Stimulated activated CD8-positive, alpha-beta memory T cell treated with anti-CD3 and anti-CD28 coated beads, Interleukin-7, amount 100 ng/mL, for 48 hours (primary cell): ENCODE data around the gene SNX19.

Experiments used
- DNase-seq, 2 donors: peaks; one replicate each; pipeline ENCODE4 v3.0.0-alpha.2; 2020; ENCODE audit warnings: low read depth in 1 of 2; ENCODE audit errors: extremely low read depth in 1 of 2

The SNX19 gene

DNA sequence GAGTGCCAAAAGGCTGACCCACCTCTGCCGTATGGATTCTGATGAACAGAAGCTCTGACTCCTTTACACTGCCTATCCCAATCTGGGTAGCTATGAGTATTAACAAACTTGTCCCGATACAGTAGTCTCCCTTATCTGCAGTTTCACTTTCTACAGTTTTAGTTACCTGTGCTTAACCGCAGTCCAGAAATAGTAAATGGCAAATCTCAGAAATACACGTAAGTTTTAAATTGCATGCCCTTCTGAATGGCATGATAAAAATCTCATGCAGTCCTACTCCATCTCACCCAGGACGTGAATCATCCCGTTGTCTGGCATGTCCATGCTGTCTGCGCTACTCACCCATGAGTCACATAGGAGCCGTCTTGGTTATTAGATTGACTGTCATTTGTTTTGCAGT lies 68.8 kb downstream of the SNX19 start:
- DNase-seq: no peak

DNA sequence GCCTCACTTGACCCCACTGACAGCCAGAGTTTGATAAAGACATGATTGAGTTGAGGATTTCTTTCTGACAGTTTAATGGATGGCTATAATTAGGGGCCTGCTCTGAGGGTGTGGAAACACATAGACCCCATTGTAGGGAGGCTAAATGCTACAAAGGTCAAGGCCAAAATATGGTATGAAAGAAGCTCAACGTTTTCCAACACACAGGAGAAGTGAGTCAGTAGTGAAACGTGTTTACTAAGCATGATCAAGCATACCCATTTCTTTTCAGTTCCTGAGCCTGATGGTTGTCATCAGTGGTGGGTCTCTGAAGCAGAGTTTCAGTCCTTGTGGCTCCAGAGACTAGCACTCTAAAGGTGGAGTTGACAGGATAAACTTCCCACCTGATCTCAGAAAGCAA lies 69.7 kb downstream of the SNX19 start:
- DNase-seq: no peak

DNA sequence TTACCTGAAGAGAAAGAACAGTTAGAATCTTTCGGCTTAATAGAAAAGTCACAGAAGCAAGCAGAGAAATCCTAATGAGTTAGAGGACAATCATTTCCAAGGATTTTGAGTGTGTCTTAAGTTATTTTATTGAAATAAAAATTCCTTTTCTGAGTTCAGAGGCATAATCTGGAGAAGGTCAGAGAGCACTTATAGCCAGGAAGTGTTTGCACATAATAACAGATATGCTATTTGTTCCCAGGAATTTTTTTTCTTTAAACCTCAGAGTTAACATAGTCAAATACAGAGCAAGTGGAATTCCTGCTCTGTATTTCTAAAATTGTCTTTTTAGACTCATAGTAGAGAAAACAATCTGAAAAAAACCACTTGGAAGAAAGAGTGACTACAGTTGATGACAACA lies 74.3 kb downstream of the SNX19 start:
- DNase-seq: no peak

DNA sequence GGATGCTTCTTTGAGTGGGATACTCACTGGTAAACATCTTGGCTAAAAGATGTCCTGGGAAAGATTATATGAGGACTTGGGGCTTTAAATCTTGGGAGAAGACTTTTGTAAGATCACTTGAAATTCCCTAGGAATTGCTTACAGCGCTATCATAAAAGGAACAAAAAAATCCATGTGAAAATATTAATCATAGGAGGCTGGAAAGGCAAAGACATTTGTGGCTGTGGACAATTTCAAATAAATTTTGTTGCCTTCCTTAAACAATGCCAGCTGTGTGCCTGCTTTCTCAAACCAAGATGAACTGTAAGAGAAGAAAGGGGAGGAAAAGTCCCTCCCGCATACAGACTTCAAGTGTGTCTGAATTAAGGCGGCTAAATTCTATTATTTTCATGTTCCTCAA lies 75.6 kb downstream of the SNX19 start:
- no peak for DNase-seq

DNA sequence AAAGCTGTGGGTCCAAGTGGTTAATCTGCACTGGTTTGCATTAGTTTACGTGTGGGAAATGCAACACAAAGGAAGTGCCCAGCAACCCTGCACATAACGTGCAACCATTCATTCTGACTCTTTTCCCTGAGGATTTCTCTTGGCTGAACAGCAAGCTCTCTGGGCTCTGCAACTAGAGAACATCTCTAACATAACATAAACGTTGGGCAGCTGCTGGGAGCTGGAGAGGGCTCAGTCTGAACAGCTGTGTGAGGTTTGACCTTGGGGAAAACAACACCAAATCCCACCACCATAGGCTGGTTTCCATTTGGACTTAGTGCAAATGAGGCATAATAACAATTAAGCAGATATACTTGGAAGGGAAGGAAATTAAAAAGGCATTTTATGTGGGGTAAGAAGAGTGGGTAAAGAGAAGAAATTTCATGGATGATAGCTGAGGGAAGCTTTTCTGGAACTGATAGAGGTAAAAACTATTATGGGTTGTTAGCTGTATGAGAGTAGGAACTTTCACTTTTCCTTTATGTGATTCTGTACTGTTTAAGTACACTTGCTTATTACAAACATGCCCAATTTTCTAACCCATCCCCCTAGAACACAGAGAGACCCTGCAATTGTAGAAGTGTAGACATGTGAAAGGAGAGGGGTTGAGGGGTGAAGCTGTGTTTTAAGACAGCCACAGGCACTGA lies 76.2 kb downstream of the SNX19 start:
- DNase-seq: no peak

DNA sequence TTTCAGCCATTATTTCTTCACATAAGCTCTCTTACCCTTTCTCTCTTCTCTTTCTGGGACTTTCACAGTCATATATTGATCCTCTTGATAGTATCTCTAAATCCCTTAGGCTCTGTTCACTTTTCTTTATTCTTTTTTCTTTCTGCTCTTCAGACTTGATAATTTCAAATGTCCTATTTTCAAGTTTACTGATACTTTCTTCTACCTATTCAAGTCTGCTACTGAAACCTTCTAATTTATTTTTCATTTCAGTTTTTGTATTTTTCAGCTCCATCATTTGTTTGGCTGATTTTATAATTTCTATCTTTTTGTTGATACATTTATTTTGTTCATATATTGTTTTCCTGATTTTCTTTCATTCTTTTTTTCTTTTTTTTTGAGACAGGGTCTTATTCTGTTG lies 79.1 kb downstream of the SNX19 start:
- DNase-seq: no peak

GRCh38 chr11:130834886-130835285 lies 81.4 kb downstream of the SNX19 start:
- no peak for DNase-seq

DNA sequence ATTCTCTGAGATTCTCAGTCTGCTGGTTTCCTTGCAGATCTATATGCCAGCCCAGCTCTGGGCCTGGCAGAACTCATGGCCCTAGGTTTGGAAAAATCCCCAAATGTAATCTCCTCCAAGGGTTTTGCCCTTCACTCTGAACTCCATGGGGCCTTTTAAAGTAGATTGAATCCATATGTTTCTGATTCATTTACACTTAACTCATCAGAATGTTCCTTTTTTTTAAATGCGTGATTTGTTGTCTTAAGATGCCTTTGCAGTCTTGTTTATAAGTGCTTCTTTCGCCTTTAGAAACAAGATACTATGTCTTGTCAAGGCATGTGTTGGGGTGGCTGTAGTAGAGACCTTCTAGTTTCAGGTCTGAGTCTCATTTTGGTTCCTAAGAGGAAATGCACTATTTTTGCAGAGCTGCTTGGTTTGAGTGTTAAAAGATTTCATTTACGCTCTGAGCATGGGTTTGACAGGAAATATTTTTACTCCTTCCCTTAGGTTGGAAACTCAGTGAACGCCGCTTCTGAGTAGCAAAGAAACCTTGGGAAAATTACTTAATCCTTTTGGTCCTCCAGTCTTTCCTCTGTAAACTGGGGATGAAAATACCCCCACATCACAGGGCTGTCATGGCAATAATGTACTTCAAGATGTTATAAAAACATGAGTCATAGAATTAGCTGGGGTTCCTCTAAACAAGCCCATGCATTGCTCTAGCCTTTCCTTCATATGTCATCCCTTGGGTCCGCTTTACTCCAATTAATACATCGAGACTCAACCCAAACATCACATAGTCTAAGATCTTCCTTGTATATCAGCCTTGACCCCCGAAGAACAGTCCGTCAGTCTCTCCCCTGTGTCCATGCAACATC lies 83.5 kb downstream of the SNX19 start:
- no peak for DNase-seq

- DNase-seq: no peak
Observed at GRCh38 chr11:130831976-130832375, 84.3 kb downstream of the SNX19 start.

DNA sequence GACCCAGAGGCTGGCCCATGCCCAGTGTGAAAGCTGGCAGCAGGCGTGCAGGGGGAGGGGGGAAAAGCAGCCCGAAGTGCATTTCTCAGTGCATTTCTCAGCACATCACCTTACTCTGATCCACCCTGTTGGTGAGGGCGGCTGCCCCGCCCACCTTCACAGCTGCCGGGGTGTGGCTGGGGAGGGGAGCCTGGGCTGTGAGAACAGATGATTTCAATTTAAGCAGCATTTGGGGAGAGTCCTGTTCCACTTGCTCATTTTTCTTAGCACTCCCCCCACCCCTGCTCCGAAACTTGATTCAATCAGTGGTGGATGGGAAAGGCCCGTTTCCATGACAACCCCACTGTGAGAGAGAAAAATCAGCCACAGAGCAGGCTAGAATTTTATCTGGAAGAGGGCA lies 84.8 kb downstream of the SNX19 start:
- peak in 1 of 2 donors; percentile 5 for DNase-seq

- no peak for DNase-seq
Observed at GRCh38 chr11:130830566-130830965, 85.7 kb downstream of the SNX19 start.

GRCh38 chr11:130829920-130830511 lies 86.3 kb downstream of the SNX19 start:
- no peak for DNase-seq

GRCh38 chr11:130828741-130829140 lies 87.5 kb downstream of the SNX19 start:
- no peak for DNase-seq

DNA sequence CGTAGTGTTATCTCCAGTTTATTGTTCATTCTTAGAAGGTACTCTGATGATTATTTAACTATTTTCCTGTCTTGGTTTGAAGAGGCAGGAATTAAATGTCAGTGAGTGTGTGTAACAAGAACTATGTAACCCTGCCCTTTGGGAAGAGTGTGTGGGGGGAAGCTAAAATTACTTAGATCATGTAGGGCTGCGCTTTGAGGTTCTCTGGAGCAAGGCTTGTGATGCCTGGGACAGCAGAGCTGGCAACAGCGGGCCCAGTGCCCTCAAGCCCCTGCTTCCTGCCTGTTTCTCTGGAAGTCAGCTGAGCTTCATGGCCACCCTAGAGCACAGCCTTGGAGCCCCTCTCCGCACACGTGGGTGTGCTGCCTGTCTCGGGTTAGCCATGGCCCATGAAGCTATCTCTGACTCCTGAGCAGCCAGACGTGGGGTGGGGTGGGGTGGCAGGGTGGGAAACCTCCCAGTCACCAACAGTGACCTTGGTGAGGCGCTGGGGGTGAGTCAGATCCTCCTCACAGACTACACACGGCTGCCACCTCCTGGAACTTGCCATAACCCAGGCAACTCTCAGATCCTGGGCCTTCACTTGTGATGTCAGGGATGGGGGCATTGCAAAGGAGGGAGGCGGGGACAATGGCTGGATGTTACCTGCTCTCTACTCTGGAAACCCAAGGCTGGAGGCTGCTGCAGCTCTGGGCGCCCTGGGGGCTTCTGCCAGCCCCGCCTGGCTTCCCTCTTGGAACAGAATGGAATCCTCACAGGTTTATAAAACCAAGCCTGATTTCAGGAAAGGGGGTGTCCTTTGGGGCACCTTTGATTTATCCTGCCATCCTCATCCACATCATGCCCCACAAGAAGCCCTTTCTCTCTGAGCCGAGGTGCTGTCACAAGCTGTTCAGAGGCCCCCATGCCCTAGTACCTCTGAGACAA lies 88.6 kb downstream of the SNX19 start:
- peak in 1 of 2 donors; percentile 17 for DNase-seq

- DNase-seq: no peak
Observed at GRCh38 chr11:130826572-130826971, 89.7 kb downstream of the SNX19 start.

DNA sequence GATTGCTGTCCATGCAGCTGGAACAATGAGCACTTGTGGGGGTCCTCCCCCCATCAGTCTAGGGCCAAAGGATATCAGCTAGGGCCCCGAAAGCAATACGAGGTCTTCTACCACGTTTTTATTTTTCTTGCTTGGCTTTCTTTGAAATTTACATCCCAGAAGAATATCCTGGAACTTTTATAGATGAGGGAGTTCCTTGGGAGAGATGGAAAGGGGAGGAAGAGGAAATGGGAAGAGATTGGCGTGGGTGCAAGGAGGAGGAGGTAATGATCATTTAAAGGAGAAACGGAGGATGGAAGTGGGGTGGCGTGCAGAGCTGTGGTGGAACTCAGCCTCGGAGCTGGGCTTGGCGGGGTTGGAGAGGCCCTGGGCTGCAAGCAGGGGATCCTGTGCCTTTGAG lies 90.3 kb downstream of the SNX19 start:
- no peak for DNase-seq

- DNase-seq: no peak
Observed at GRCh38 chr11:130825561-130825960, 90.7 kb downstream of the SNX19 start.
